DMS53 treated with DMSO at 0.1 percent for 48 hours (cell line): ENCODE results near the gene SSH2.

Experiments
- DNase-seq: peaks from one replicate; lab custom pipeline; 2025; ENCODE audit not compliant: unreplicated experiment; lab: John Stamatoyannopoulos, UW

SSH2 gene

GRCh38 chr17:29579866-29580771, 349.9 kb downstream of the SSH2 start:
- DNase-seq = peak; percentile 40

DNA sequence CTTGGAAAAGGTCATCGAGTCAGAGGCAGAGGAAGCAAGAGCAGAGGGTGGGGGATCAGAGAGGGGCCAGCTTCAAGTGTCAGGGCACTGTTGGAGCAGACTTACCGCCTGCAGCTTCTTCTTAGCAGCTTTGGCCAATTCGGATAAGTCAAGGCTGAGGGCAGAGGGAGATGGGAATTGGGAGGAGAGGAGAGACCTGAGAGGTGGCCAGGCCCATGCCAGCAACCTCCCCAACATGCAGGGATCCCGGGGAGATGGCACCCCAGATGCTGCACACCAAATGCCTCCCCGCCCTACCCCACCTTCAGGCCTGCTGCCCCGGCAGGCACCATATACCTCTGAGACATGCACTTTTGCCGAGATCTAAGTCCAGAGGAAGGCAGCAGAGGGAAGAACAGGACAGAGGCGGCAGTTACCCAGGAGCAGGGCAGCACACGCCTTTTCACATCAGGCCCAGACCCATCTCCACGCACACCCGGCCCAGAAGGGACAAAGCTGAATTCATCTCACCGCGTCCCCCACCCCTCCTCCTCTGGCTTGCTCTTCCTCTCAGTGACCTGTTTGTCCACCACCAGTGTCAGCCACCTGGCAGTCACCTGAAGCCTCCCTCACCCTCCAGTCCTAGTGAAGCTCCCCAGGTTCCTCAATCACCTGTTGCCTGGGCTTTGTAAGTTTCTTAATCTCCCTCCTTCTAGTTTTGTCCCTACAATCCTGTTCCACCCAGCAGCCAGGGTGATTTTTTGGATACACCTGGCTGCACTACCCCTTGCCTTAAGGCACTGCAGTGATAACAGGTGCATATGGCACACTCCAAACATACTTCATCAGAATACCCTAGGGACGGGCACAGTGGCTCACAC, 351.2 kb downstream of the SSH2 start:
- DNase-seq = no peak

DNA sequence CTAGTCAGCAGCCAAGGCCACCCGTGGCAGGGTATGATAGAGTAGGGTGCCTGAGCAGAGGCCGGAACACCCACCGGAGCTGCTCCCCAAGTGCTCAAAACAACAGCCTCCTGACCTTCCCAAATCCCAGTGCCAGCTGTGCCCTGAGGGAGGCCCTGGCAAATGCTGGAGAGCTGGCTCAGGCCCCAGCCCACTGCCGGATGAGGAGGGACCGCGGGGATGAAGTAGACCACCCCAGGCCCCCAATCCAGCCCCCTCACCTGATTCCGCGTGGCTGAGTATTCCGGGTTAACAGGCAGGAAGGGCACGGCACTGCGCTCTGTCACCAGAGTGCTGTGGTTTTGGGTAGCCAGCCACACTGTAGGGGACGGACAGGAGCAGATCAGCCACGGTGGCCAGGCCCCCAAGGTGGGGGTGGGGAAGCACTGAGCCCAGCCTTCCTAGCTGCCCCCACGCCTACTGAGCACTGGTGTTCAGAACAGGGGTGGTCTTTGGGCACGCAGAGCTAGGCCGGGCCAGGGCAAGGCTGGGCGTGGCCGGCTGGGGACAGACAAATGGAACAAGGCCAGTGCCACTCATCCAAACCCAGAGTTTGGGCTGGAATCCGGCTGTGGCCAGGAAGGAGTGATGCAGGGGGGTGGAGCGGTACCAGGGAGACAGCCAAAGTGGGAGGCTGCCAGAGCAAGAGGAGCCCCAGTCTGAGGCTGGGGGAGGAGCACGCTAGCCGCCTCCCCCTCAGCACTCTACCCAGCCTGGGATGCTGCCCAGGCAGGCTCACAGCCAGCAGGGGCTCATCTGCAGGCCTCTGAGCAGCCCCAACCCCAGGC, 352.4 kb downstream of the SSH2 start:
- no peak for DNase-seq

GRCh38 chr17:29577001-29577370, 353.0 kb downstream of the SSH2 start:
- no peak for DNase-seq

GRCh38 chr17:29576214-29577000, 353.6 kb downstream of the SSH2 start:
- no peak for DNase-seq
